ENCODE results near the gene MTHFD1L.
"Not testable (repeated sequence)": the region's sequence is repeated elsewhere in the genome, so short reads cannot be mapped to it uniquely, and the experiment has no call there.

Gene MTHFD1L

DNA sequence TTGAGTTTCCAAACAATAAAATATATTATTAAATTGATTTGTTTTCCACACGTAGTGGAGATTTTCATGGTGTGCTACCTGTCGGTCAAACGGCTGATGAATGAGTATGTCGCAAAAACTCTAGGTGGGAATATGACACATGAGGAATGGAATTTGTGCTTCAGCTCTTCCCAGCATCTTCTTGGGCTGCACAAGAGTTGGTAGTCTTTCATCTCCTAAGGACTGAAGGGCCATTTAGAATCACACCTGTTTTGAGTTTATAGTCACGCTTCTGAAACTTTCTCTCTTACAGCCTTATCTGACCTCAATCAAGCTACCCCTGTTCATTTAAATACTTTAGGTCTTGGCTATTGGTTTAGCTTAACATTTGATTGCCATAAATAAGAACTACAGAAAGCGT, 216.6 kb downstream of the MTHFD1L start:
- Histone ChIP-seq H4K20me1 (ENCODE audit: low read depth, low read length) (no peaks in the 10 kb centered on the region), H3K79me2 (ENCODE audit: insufficient read depth, low read length) (no peaks in the 10 kb centered on the region), H2AFZ (ENCODE audit: low read depth, low read length, severe bottlenecking) (no peak overlapping the region), H3K4me2 (ENCODE audit: low read depth, low read length, poor library complexity, severe bottlenecking) (no peak overlapping the region), H3K9ac (ENCODE audit: low read length) (no peak overlapping the region), H3K9me3 (ENCODE audit: insufficient read depth, low read length) (no peaks in the 10 kb centered on the region), H3F3A (ENCODE audit: insufficient read depth) (no peaks in the 10 kb centered on the region), H3K9me2 (replicated peaks; ENCODE audit: insufficient read depth, low read length) (no peaks in the 10 kb centered on the region), H3K27me3 (ENCODE audit: low read length) (no peaks in the 10 kb centered on the region), H3K27ac (ENCODE audit: low read depth, low read length) (no peak overlapping the region), H3K36me3 (ENCODE audit: low read length) (no peaks in the 10 kb centered on the region), H3K4me3 (ENCODE audit: insufficient read depth, low read length, poor library complexity, severe bottlenecking) (no peak overlapping the region)
- no peak for TF ChIP-seq EZH2phosphoT487 (conservative IDR thresholded peaks at IDR 0.05; ENCODE audit: low read length)
- TF ChIP-seq, protein P1, sequence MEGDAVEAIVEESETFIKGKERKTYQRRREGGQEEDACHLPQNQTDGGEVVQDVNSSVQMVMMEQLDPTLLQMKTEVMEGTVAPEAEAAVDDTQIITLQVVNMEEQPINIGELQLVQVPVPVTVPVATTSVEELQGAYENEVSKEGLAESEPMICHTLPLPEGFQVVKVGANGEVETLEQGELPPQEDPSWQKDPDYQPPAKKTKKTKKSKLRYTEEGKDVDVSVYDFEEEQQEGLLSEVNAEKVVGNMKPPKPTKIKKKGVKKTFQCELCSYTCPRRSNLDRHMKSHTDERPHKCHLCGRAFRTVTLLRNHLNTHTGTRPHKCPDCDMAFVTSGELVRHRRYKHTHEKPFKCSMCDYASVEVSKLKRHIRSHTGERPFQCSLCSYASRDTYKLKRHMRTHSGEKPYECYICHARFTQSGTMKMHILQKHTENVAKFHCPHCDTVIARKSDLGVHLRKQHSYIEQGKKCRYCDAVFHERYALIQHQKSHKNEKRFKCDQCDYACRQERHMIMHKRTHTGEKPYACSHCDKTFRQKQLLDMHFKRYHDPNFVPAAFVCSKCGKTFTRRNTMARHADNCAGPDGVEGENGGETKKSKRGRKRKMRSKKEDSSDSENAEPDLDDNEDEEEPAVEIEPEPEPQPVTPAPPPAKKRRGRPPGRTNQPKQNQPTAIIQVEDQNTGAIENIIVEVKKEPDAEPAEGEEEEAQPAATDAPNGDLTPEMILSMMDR (IDR thresholded peaks at IDR 0.05; ENCODE audit: insufficient read depth, low read length, poor library complexity, severe bottlenecking) = no peak

DNA sequence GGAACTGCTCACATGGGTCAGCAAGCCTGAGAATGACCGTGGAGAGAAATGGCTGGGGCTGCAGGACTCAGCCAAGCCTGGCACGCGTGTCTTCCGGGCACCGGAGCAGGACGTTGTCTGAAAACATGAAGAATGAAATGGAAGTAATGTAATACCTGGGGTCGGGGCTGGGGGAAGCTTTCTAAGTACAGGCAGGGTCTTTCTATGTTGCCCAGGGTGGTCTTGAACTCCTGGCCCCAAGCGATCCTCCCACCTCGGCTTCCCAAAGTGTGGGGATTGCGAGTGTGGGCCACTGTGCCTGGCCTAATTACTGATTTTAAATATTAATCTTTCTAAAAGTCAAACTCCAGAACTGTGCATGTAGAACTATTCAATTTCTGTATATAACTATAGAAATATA, 218.8 kb downstream of the MTHFD1L start:
- TF ChIP-seq, protein P1 (IDR thresholded peaks at IDR 0.05; ENCODE audit: insufficient read depth, low read length, poor library complexity, severe bottlenecking) = no peak
- H3K9me2 ChIP-seq (replicated peaks; ENCODE audit: insufficient read depth, low read length) = no peaks in the 10 kb centered on the region
- no peak overlapping the region for H2AFZ ChIP-seq (ENCODE audit: low read depth, low read length, severe bottlenecking)
- no peak overlapping the region for H3K9ac ChIP-seq (ENCODE audit: low read length)
- no peak overlapping the region for H3K27ac ChIP-seq (ENCODE audit: low read depth, low read length)
- no peak overlapping the region for H3K4me3 ChIP-seq (ENCODE audit: insufficient read depth, low read length, poor library complexity, severe bottlenecking)
- no peaks in the 10 kb centered on the region for H3K79me2 ChIP-seq (ENCODE audit: insufficient read depth, low read length)
- H3K9me3 ChIP-seq (ENCODE audit: insufficient read depth, low read length) = no peaks in the 10 kb centered on the region
- no peak overlapping the region for H3K4me2 ChIP-seq (ENCODE audit: low read depth, low read length, poor library complexity, severe bottlenecking)
- H4K20me1 ChIP-seq (ENCODE audit: low read depth, low read length) = no peaks in the 10 kb centered on the region
- no peaks in the 10 kb centered on the region for H3K27me3 ChIP-seq (ENCODE audit: low read length)
- no peaks in the 10 kb centered on the region for H3F3A ChIP-seq (ENCODE audit: insufficient read depth)
- no peaks in the 10 kb centered on the region for H3K36me3 ChIP-seq (ENCODE audit: low read length)

DNA sequence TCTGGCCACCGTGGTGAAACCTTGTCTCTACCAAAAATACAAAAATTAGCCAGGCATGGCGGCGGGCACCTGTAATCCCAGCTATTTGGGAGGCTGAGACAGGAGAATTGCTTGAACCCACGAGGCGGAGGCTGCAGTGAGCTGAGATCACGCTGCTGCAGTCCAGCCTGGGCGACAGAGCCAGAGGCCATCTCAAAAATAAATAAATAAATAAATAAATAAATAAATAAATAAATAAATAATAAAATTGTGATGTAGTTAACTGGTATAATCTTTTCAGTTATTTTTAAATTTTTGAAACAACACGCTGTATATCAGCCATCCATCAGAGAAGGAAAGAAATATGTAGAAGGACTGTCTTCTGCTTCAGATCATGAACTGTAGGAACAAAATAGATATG, 221.6 kb downstream of the MTHFD1L start:
- not testable (repeated sequence) for H3K36me3 ChIP-seq (ENCODE audit: low read length); H3K27ac ChIP-seq (ENCODE audit: low read depth, low read length); H3K4me3 ChIP-seq (ENCODE audit: insufficient read depth, low read length, poor library complexity, severe bottlenecking); H3K27me3 ChIP-seq (ENCODE audit: low read length); H3K79me2 ChIP-seq (ENCODE audit: insufficient read depth, low read length); H3K9me3 ChIP-seq (ENCODE audit: insufficient read depth, low read length); H3K4me2 ChIP-seq (ENCODE audit: low read depth, low read length, poor library complexity, severe bottlenecking); H3F3A ChIP-seq (ENCODE audit: insufficient read depth); H4K20me1 ChIP-seq (ENCODE audit: low read depth, low read length); H2AFZ ChIP-seq (ENCODE audit: low read depth, low read length, severe bottlenecking); H3K9ac ChIP-seq (ENCODE audit: low read length); H3K9me2 ChIP-seq (replicated peaks; ENCODE audit: insufficient read depth, low read length)

DNA sequence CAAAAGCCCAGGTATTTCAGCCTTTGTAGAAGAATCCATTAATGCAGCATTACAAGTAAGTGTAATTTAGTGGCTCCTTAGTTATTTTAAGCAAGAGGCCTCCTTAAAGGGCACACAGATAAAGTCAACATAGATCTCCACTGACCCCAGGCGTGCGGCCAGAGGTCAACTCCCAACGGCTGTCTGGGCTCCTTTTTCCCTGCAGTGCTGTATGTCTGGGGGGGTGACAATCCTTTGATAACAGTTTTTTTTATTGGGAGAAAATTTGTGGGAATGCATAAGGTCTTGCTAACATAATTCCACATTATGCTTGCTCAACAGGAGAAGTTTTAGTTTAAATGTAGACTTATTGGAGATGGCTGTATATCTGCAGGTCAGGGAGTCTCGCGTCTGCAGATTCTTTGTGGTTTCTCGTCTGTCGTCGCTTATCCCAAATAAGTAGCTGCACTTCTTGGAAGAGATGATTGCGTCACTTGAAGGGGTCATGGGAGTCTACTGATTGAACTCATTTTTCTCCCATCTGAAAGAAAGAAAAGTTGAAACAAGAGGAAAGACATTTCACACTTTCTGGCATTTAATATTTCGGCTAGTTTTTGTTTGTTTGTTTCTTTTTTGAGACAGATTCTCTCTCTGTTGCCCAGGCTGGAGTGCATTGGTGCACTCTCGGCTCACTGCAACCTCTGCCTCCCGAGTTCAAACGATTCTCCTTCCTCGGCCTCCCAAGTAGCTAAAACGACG, 222.5 kb downstream of the MTHFD1L start:
- no peak overlapping the region for H2AFZ ChIP-seq (ENCODE audit: low read depth, low read length, severe bottlenecking)
- no peak overlapping the region for H3K4me3 ChIP-seq (ENCODE audit: insufficient read depth, low read length, poor library complexity, severe bottlenecking)
- H3K4me2 ChIP-seq (ENCODE audit: low read depth, low read length, poor library complexity, severe bottlenecking) = no peak overlapping the region
- no peaks in the 10 kb centered on the region for H3K27me3 ChIP-seq (ENCODE audit: low read length)
- peaks cover 4% of the 10 kb centered on the region; the same call in 1 of the 2 replicates for H3K36me3 ChIP-seq (ENCODE audit: low read length)
- H3K79me2 ChIP-seq (ENCODE audit: insufficient read depth, low read length) = no peaks in the 10 kb centered on the region
- no peak for TF ChIP-seq EZH2phosphoT487 (conservative IDR thresholded peaks at IDR 0.05; ENCODE audit: low read length)
- TF ChIP-seq, protein P1 (IDR thresholded peaks at IDR 0.05; ENCODE audit: insufficient read depth, low read length, poor library complexity, severe bottlenecking) = no peak
- H3K27ac ChIP-seq (ENCODE audit: low read depth, low read length) = no peak overlapping the region
- H4K20me1 ChIP-seq (ENCODE audit: low read depth, low read length) = no peaks in the 10 kb centered on the region
- H3K9ac ChIP-seq (ENCODE audit: low read length) = no peak overlapping the region
- H3K9me3 ChIP-seq (ENCODE audit: insufficient read depth, low read length) = no peaks in the 10 kb centered on the region
- no peaks in the 10 kb centered on the region for H3K9me2 ChIP-seq (replicated peaks; ENCODE audit: insufficient read depth, low read length)
- H3F3A ChIP-seq (ENCODE audit: insufficient read depth) = no peaks in the 10 kb centered on the region

All from SU-DHL-6 (cell line).